NCI-H2107 (cell line): ENCODE measurements around the gene FGF14.

Source experiments
- DNase-seq: peaks from one replicate; lab custom pipeline; 2025; lab: John Stamatoyannopoulos, UW

The FGF14 gene

GRCh38 chr13:101985321-101985720, 416.5 kb downstream of the FGF14 start:
- no peak for DNase-seq

GRCh38 chr13:101982903-101983302, 418.9 kb downstream of the FGF14 start:
- DNase-seq, result no peak

- DNase-seq, result no peak
Observed at GRCh38 chr13:101979825-101980224, 422.0 kb downstream of the FGF14 start.

- no peak for DNase-seq
Observed at GRCh38 chr13:101978552-101979315, 423.1 kb downstream of the FGF14 start.

GRCh38 chr13:101977475-101977874, 424.4 kb downstream of the FGF14 start:
- no peak for DNase-seq

- DNase-seq, result no peak
Observed at GRCh38 chr13:101972191-101972590, 429.7 kb downstream of the FGF14 start.

GRCh38 chr13:101970341-101970740, 431.5 kb downstream of the FGF14 start:
- no peak for DNase-seq

GRCh38 chr13:101967781-101968180, 434.1 kb downstream of the FGF14 start:
- DNase-seq, result no peak

- no peak for DNase-seq
Observed at GRCh38 chr13:101967216-101967615, 434.6 kb downstream of the FGF14 start.

GRCh38 chr13:101965096-101965495, 436.8 kb downstream of the FGF14 start:
- no peak for DNase-seq

GRCh38 chr13:101959016-101959415, 442.8 kb downstream of the FGF14 start:
- DNase-seq, result no peak

- no peak for DNase-seq
Observed at GRCh38 chr13:101955764-101956163, 446.1 kb downstream of the FGF14 start.

- no peak for DNase-seq
Observed at GRCh38 chr13:101951114-101951513, 450.7 kb downstream of the FGF14 start.

GRCh38 chr13:101949681-101950080, 452.2 kb downstream of the FGF14 start:
- no peak for DNase-seq

GRCh38 chr13:101946401-101946800, 455.4 kb downstream of the FGF14 start:
- DNase-seq, result no peak

- no peak for DNase-seq
Observed at GRCh38 chr13:101945435-101945834, 456.4 kb downstream of the FGF14 start.

- DNase-seq, result no peak
Observed at GRCh38 chr13:101944521-101944920, 457.3 kb downstream of the FGF14 start.

- DNase-seq, result no peak
Observed at GRCh38 chr13:101942535-101943157, 459.2 kb downstream of the FGF14 start.

GRCh38 chr13:101942038-101942437, 459.8 kb downstream of the FGF14 start:
- DNase-seq, result peak; percentile 9

GRCh38 chr13:101941095-101941783, 460.6 kb downstream of the FGF14 start:
- DNase-seq, result no peak

- DNase-seq, result no peak
Observed at GRCh38 chr13:101939370-101939769, 462.5 kb downstream of the FGF14 start.

GRCh38 chr13:101935828-101936227, 466.0 kb downstream of the FGF14 start:
- no peak for DNase-seq

- DNase-seq, result no peak
Observed at GRCh38 chr13:101931186-101931585, 470.7 kb downstream of the FGF14 start.
